GM12878 (cell line): ENCODE measurements around the gene PLXNB3. TPM values are rescaled to one million over a fixed set of nuclear protein-coding genes. Genes with fewer than 3 reads are reported as not detected.

Experiments used
- ATAC-seq: fragments of 200-7000 bp; cut with Tn5 transposase; 3 replicates; pipeline ENCODE4 v1.9.1; 2020; ENCODE audit warnings: mild to moderate bottlenecking, moderate library complexity
- BruUV-seq: library from RNA; stranded (reverse); fragments of 400-500 nt; replicated peaks from 2 replicates; lab custom pipeline; 2021; lab: Mats Ljungman, UMichigan
- CTCF ChIA-PET: fragments of 300-600 bp; sonication (Branson Sonifier 250); formaldehyde crosslinking; extraction: SDS; loops from one replicate; lab custom pipeline; 2021; ENCODE audit warnings: inconsistent platforms; lab: Yijun Ruan, JAX
- POLR2A ChIA-PET: fragments of 350-600 bp; formaldehyde crosslinking; extraction: SDS; loops from one replicate; lab custom pipeline; 2021; ENCODE audit warnings: inconsistent platforms; lab: Charles Lee
- RAD21 ChIA-PET: fragments of 300-600 bp; sonication (Branson Sonifier 250); formaldehyde crosslinking; loops from one replicate; lab custom pipeline; 2023; ENCODE audit warnings: antibody characterized with exemption; ENCODE audit not compliant: unreplicated experiment; lab: Charles Lee
- SMC1A ChIA-PET: fragments of 300-600 bp; sonication (Branson Sonifier 250); formaldehyde crosslinking; loops from one replicate; lab custom pipeline; 2023; ENCODE audit not compliant: unreplicated experiment, uncharacterized antibody; lab: Charles Lee
- DNase-seq: peaks from one replicate; pipeline ENCODE4 v3.0.0-alpha.2; 2011; ENCODE audit warnings: low read depth, low spot score
- FAIRE-seq: peaks from 3 replicates; lab custom pipeline; 2011; peaks lifted over from hg19 to GRCh38; lab: Jason Lieb, UNC
- H2AFZ ChIP-seq: 2 replicates; pipeline ENCODE4 v1.6.0; 2011; ENCODE audit warnings: low read depth, low read length, control low read depth; ENCODE audit not compliant: control insufficient read depth
- H3K27ac ChIP-seq: 2 replicates; pipeline ENCODE4 v1.5.1; 2011; ENCODE audit warnings: control low read depth; ENCODE audit not compliant: control insufficient read depth, insufficient read depth
- H3K27me3 ChIP-seq, 2 experiments: replicated peaks in 1 of 2; 2 replicates each; pipeline versions ENCODE4 v1.6.0 to v1.6.1; 2011; ENCODE audit warnings: low read length in 1 of 2; ENCODE audit not compliant: control insufficient read depth in 2 of 2, insufficient read depth in 2 of 2
- H3K36me3 ChIP-seq, 2 experiments: 2 replicates each; pipeline ENCODE4 v1.5.1; 2011; ENCODE audit warnings: low read length in 1 of 2; ENCODE audit not compliant: control insufficient read depth in 2 of 2, insufficient read depth in 2 of 2
- H3K4me1 ChIP-seq: 2 replicates; pipeline ENCODE4 v1.6.1; 2011; ENCODE audit warnings: mild to moderate bottlenecking, low read length, moderate library complexity, mixed read lengths; ENCODE audit not compliant: control insufficient read depth, insufficient read depth
- H3K4me2 ChIP-seq: 2 replicates; pipeline ENCODE4 v1.6.0; 2011; ENCODE audit warnings: control low read depth; ENCODE audit not compliant: control insufficient read depth, insufficient read depth
- H3K4me3 ChIP-seq: fragments of 200-600 bp; sonication (generic); 2 replicates; pipeline ENCODE4 v1.5.1; 2016
- H3K79me2 ChIP-seq: 2 replicates; pipeline ENCODE4 v1.6.0; 2011; ENCODE audit warnings: low read length; ENCODE audit not compliant: control insufficient read depth, insufficient read depth
- H3K9ac ChIP-seq: 2 replicates; pipeline ENCODE4 v1.8.0; 2011; ENCODE audit warnings: low read length, control low read depth, mixed read lengths; ENCODE audit not compliant: control insufficient read depth, insufficient read depth
- H3K9me3 ChIP-seq: replicated peaks from 3 replicates; pipeline ENCODE4 v1.5.1; 2011; ENCODE audit warnings: mild to moderate bottlenecking, low read length; ENCODE audit not compliant: control insufficient read depth, insufficient read depth
- H4K20me1 ChIP-seq: 2 replicates; pipeline ENCODE4 v1.6.0; 2011; ENCODE audit not compliant: control insufficient read depth, insufficient read depth
- FOXM1 ChIP-seq: IDR thresholded peaks from 2 replicates; pipeline ENCODE4 v1.6.1; 2012; ENCODE audit warnings: low read depth, mild to moderate bottlenecking, inconsistent platforms, low read length, moderate library complexity
- IKZF1 ChIP-seq: fragments of 450-650 bp; conservative IDR thresholded peaks from 2 replicates; pipeline ENCODE4 v1.6.1; 2017; ENCODE audit warnings: antibody characterized with exemption, mild to moderate bottlenecking
- NKRF ChIP-seq: fragments of 450-650 bp; conservative IDR thresholded peaks from 2 replicates; pipeline ENCODE4 v1.6.1; 2017; ENCODE audit warnings: mild to moderate bottlenecking, moderate library complexity
- POU2F2 ChIP-seq: IDR thresholded peaks from 3 replicates; pipeline ENCODE4 v1.6.1; 2011; ENCODE audit warnings: low read depth, mild to moderate bottlenecking, low read length, borderline replicate concordance
- ZBTB40 ChIP-seq: fragments of 450-650 bp; IDR thresholded peaks from 2 replicates; pipeline ENCODE4 v1.6.1; 2016; ENCODE audit warnings: mild to moderate bottlenecking, moderate library complexity, borderline replicate concordance
- ZZZ3 ChIP-seq: IDR thresholded peaks from 2 replicates; pipeline ENCODE4 v1.6.1; 2011; ENCODE audit warnings: low read depth; ENCODE audit not compliant: control insufficient read depth, insufficient read length
- WGBS: methylation state at CpG from one replicate; pipeline ENCODE4 v1.1.6; 2016; ENCODE audit warnings: low lambda C conversion rate; ENCODE audit not compliant: insufficient replicate concordance, insufficient coverage; ENCODE audit errors: missing lambda C conversion rate; 5-methylcytosine and 5-hydroxymethylcytosine counted together
- in situ Hi-C: fragments of 300-500 bp; cut with MboI; formaldehyde crosslinking; loops from 9 replicates; pipeline ENCODE4 v1.14.3; 2018; ENCODE audit warnings: mixed read lengths
- intact Hi-C: fragments of 100-400 bp; cut with micrococcal nuclease; formaldehyde crosslinking; loops from one replicate; pipeline ENCODE4 v1.14.2; 2022; ENCODE audit not compliant: unreplicated experiment
- polyA plus RNA-seq, 11 experiments: library from polyadenylated mRNA; depleted of rRNA in 4 of 11; unstranded in 6 of 11; stranded (reverse) in 5 of 11; fragments of >200 nt; fragmentation: Nextera tagmentation in 4 of 11; fragmentation: Illumina TruSeq in 1 of 11; extraction: Ambion mirVana in 4 of 11; extraction: Trizol in 1 of 11; gene quantifications; 1 replicate in 1 of 11; 2 replicates in 10 of 11; pipeline versions ENCODE4 v1.2.1 to v1.2.3, GENCODE V29; 2011 to 2016; ENCODE audit warnings: inconsistent platforms in 2 of 11, missing spikeins in 2 of 11, low read depth in 1 of 11
- total RNA-seq, 4 experiments: library from RNA; depleted of rRNA in 3 of 4; stranded (reverse); fragments of >200 nt in 3 of 4; fragmentation: Illumina TruSeq in 1 of 4; extraction: Trizol in 1 of 4; gene quantifications; 2 replicates each; pipeline versions ENCODE4 v1.2.1 to v1.2.3, GENCODE V29; 2013 to 2021

The PLXNB3 gene
- total and polyA plus RNA-seq, 10 of the 15 experiments (the other 5 are each of a cell fraction or from before 2014, with no cell fraction given), result 0.06 to 0.68 (median 0.19) TPM; not detected in 4

GRCh38 chrX:153770601-153771414 lies 6.8 kb downstream of the PLXNB3 start:
- ChIA-PET CTCF (no interaction called here), RAD21 (no interaction called here), POLR2A (no interaction called here), SMC1A (no interaction called here)
- Histone ChIP-seq H3K4me3 (no peak overlapping the region), H3K4me2 (no peak overlapping the region), H3K9me3 (no peaks in the 10 kb centered on the region; the same call in 2 of the 3 replicates), H3K9ac (no peak overlapping the region), H3K36me3 (no peaks in the 10 kb centered on the region), H3K27ac (no peak overlapping the region), H3K79me2 (no peaks in the 10 kb centered on the region), H3K4me1 (no peaks in the 10 kb centered on the region), H3K27me3 (no peaks in the 10 kb centered on the region), H4K20me1 (no peaks in the 10 kb centered on the region), H2AFZ (no peak overlapping the region)
- DNase-seq (no peak), FAIRE-seq (no peak), ATAC-seq (no peak)
- intact Hi-C loops (no loop called here), in situ Hi-C loops (no loop called here)
- BruUV-seq, result no TSS peak
- TF ChIP-seq IKZF1, result no peak
- TF ChIP-seq NKRF, result no peak
- TF ChIP-seq POU2F2, result no peak
- no peak for TF ChIP-seq FOXM1
- TF ChIP-seq ZZZ3, result no peak
- TF ChIP-seq ZBTB40, result no peak
- WGBS, result 48% methylated on average over 17 of the region's 18 CpGs
